GM10266 (cell line): ENCODE results near the gene LMF1.

ENCODE experiments used
- DNase-seq: peaks from one replicate; pipeline ENCODE4 v3.0.0; 2012; ENCODE audit errors: extremely low spot score
- TF ChIP-seq, protein P1 (sequence below): IDR thresholded peaks from 2 replicates; pipeline ENCODE4 v1.5.1; 2012; ENCODE audit warnings: mild to moderate bottlenecking, low read depth; ENCODE audit not compliant: control insufficient read depth, insufficient read depth; ENCODE audit errors: missing control alignments

The LMF1 gene

DNA sequence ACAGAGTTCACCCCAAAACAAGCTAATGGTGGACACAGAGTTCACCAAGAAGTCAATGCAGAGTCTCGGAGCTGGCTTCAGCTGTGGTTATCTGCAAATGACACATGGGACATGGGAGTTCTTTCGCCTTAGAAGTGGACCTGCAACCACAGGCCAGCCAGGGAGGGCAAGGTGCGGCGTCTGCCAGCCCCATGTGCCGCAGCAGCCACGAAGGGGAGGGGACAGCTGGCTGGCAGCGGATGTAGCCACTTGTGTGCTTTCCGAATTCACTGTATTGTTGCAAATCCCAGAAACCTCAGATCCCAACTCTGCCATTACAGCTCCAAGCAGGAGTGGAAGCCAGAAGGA lies 24.8 kb downstream of the LMF1 start:
- TF ChIP-seq, protein P1, sequence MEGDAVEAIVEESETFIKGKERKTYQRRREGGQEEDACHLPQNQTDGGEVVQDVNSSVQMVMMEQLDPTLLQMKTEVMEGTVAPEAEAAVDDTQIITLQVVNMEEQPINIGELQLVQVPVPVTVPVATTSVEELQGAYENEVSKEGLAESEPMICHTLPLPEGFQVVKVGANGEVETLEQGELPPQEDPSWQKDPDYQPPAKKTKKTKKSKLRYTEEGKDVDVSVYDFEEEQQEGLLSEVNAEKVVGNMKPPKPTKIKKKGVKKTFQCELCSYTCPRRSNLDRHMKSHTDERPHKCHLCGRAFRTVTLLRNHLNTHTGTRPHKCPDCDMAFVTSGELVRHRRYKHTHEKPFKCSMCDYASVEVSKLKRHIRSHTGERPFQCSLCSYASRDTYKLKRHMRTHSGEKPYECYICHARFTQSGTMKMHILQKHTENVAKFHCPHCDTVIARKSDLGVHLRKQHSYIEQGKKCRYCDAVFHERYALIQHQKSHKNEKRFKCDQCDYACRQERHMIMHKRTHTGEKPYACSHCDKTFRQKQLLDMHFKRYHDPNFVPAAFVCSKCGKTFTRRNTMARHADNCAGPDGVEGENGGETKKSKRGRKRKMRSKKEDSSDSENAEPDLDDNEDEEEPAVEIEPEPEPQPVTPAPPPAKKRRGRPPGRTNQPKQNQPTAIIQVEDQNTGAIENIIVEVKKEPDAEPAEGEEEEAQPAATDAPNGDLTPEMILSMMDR, result no peak
- no peak for DNase-seq

DNA sequence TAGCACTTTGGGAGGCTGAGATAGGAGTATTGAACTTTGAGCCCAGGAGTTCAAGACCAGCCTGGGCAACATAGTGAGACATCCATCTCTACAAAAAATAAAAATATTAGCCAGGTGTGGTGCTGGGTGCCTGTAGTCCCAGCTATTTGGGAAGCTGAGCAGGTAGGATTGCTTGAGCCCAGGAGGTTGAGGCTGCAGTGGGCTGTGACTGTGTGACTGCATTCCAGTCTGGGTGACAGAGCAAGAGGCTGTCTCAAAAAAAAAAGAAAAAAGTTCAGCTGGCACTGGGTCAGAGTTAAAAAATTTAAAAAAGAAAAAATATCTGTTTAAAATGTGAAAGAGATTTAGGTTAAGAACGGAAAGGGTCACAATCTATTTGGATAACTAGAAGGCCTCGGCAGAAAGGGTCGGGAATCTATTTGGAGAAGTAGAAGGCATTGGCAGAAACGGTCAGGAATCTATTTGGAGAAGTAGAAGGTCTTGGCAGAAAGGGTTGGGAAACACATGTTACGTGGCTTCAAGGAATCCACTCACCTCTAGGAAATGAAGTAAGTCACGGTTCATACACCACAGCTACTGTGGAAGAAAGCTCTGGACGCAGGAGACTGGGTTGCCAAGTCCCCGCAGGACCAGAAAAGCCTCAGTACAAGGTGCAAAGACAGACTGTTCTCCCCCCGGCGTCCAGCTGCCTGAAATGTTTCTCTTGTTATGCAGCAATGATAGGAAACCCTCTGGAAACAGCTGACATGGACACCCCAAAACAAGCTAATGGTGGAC lies 25.3 kb downstream of the LMF1 start:
- no peak for DNase-seq
- TF ChIP-seq, protein P1, result no peak

DNA sequence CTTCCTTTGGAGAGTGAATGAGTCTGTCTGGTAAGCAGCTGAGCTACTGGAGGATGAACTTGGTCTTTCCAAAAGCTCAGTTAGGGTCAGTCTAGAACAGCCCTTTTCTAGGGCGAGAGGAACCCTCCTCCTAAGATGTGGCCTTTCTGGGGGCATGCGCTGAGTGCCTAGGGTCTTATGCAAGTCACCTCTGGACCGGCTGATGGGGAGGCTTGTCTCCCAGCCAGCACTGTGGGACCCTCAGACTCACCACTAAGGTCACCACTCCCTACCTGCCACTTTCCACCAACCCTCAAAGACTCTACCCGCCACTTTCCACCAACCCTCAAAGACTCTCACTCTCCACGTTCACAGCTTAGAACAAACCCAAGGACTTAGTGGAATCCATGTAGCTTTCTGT lies 26.8 kb downstream of the LMF1 start:
- DNase-seq, result no peak
- TF ChIP-seq, protein P1, result no peak

DNA sequence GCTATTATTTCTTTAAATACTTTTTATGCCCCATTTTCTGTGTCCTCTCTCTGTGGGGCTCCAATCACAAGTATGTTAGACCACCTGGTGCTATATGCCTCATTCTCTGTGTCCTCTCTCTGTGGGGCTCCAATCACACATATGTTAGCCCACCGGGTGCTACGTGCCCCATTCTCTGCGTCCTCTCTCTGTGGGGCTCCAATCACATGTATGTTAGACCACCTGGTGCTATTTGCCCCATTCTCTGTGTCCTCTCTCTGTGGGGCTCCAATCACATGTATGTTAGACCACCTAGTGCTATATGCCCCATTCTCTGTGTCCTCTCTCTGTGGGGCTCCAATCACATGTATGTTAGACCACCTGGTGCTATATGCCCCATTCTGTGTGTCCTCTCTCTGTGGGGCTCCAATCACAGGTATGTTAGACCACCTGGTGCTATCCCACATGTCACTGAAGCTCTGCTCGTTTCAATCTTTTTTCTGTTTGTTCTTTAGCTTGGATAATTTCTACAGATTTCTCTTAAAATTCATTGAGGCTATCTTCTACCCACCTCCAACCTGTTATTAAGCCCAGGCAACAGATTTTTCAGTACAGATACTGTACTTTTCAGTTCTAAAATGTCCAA lies 28.2 kb downstream of the LMF1 start:
- TF ChIP-seq, protein P1, result no peak
- DNase-seq, result no peak

DNA sequence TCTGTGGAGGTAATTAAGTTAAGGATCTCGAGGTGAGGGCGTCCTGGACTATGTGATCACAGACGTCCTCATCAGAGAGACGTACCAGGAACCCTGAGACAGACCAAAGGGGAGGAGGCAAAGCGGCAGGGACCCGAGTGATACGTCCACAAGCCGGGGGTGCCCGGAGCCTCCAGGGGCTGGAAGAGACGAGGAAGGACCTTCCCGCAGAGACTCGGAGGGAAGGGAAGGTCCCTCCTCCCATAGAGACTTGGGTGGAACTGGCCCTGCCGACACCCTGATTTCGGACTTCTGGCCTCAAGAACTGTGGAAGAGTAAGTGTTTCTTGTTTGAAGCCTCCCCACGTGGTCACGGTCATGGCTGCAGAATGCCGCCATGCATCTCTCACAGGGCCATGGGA lies 30.8 kb downstream of the LMF1 start:
- TF ChIP-seq, protein P1, result no peak

DNA sequence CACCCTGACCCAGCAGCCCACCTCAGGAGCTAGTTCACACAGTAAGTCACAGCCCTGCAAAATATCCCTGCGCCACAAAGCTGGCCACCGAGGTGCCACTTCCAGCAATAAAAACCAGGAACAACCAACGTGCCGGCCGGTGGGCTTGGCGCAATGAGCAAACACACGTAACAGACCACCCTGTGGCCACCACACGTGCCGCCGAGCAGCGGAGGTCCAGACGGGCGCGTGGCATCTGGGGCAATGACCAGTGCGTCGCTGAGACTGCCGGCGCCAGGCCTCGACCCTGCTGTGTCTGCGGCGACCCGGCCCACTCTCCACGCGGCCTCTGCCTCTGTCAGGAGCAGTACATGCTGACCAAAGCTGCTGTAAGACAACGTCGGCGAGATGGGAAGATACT lies 31.5 kb downstream of the LMF1 start:
- TF ChIP-seq, protein P1, result no peak
- DNase-seq, result no peak

More for the DNA sequence above, 30.8 kb downstream of the LMF1 start:
- no peak for DNase-seq

DNA sequence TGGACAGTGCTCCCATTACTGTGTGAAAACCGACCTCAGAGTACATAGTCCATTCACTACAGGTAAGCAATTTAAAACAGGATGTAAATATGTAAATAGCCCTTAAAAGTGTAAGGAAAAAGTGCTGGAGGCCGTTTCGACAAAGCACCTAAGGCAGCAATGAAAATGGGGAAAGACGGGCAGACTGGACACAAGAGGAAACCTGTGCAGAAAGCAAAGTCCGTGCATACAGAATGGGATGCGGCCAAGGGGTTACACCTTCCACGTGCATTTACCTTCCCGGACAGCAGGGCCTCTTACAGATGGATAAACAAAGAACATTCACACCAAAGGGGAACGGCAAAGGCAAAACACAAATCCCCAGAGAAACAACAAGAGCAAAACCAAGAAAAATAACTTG lies 32.0 kb downstream of the LMF1 start:
- no peak for DNase-seq
- TF ChIP-seq, protein P1, result no peak
